B cell (primary cell): ENCODE results near the gene EP300. TPM values are rescaled to one million over a fixed set of nuclear protein-coding genes. Genes with fewer than 3 reads are reported as not detected.
A peak's percentile ranks its signal among the peaks of the same experiment; 100 is the strongest.
"Not testable (repeated sequence)": the region's sequence is repeated elsewhere in the genome, so short reads cannot be mapped to it uniquely, and the experiment has no call there.

ENCODE experiments used
- ATAC-seq: fragments of 200-7000 bp; cut with Tn5 transposase; one replicate; pipeline ENCODE4 v1.10.0; 2021; ENCODE audit warnings: low read depth, mild to moderate bottlenecking, moderate number of reproducible peaks, moderate library complexity
- CTCF ChIA-PET: fragments of 350-600 bp; sonication (Branson Sonifier 250); formaldehyde crosslinking; loops from one replicate; lab custom pipeline; 2021; ENCODE audit warnings: antibody characterized with exemption, inconsistent platforms; lab: Charles Lee
- POLR2A ChIA-PET: fragments of 350-600 bp; sonication (Branson Sonifier 250); formaldehyde crosslinking; loops from one replicate; lab custom pipeline; 2021; ENCODE audit warnings: antibody characterized with exemption; lab: Charles Lee
- DNase-seq: peaks from one replicate; pipeline ENCODE4 v3.0.0; 2013
- H2AFZ ChIP-seq: 2 replicates; pipeline ENCODE4 v1.6.1; 2012; ENCODE audit warnings: mild to moderate bottlenecking, low read depth, low read length; ENCODE audit not compliant: insufficient read depth, poor library complexity, severe bottlenecking
- H3K27ac ChIP-seq, 2 donors: 1 replicate in 1 of 2; 2 replicates in 1 of 2; pipeline ENCODE4 v1.5.1; 2012 to 2013; ENCODE audit warnings: low read length in 2 of 2, mild to moderate bottlenecking in 2 of 2, moderate library complexity in 1 of 2
- H3K27me3 ChIP-seq, 4 experiments: fragments of 200-600 bp in 1 of 4; sonication (generic) in 1 of 4; replicated peaks in 1 of 4; 1 replicate in 2 of 4; 2 replicates in 2 of 4; pipeline versions ENCODE4 v1.6.1 to v1.7.0; 2013 to 2016; ENCODE audit warnings: low read length in 3 of 4, mild to moderate bottlenecking in 2 of 4, mixed read lengths in 1 of 4, moderate library complexity in 1 of 4; ENCODE audit not compliant: insufficient read depth in 4 of 4, control insufficient read depth in 3 of 4; ENCODE audit errors: control extremely low read depth in 1 of 4
- H3K36me3 ChIP-seq, 2 experiments: replicated peaks in 1 of 2; 1 replicate in 1 of 2; 2 replicates in 1 of 2; pipeline versions ENCODE4 v1.6.1 to v1.7.1; 2013; ENCODE audit warnings: low read length in 1 of 2; ENCODE audit not compliant: insufficient read depth in 2 of 2, control insufficient read depth in 1 of 2; ENCODE audit errors: control extremely low read depth in 1 of 2, extremely low read depth in 1 of 2
- H3K4me1 ChIP-seq, 2 donors: fragments of 200-600 bp in 1 of 2; sonication (generic) in 1 of 2; 1 replicate in 1 of 2; 2 replicates in 1 of 2; pipeline versions ENCODE4 v1.5.1 to v1.6.1; 2013 to 2017; ENCODE audit warnings: low read length in 2 of 2; ENCODE audit not compliant: control insufficient read depth in 2 of 2, insufficient read depth in 2 of 2
- H3K4me2 ChIP-seq: replicated peaks from 2 replicates; pipeline ENCODE3; 2012; ENCODE audit warnings: mild to moderate bottlenecking, low read depth, low read length; ENCODE audit not compliant: poor library complexity, severe bottlenecking
- H3K4me3 ChIP-seq, 5 experiments: fragments of 200-600 bp in 1 of 5; sonication (generic) in 1 of 5; 1 replicate in 3 of 5; 2 replicates in 2 of 5; pipeline versions ENCODE4 v1.5.1 to v1.7.0; 2011 to 2016; ENCODE audit warnings: low read length in 4 of 5, mild to moderate bottlenecking in 4 of 5, low read depth in 2 of 5, control low read depth in 1 of 5, moderate library complexity in 1 of 5; ENCODE audit not compliant: insufficient read depth in 1 of 5; ENCODE audit errors: control extremely low read depth in 1 of 5, extremely low read depth in 1 of 5
- H3K79me2 ChIP-seq: fragments of 200-600 bp; sonication (generic); one replicate; pipeline ENCODE4 v1.6.0; 2016; ENCODE audit warnings: low read length; ENCODE audit not compliant: control insufficient read depth, insufficient read depth
- H3K9ac ChIP-seq: fragments of 200-600 bp; sonication (generic); 2 replicates; pipeline ENCODE4 v1.6.1; 2017; ENCODE audit warnings: mild to moderate bottlenecking, low read length, moderate library complexity
- H3K9me3 ChIP-seq, 3 donors: one replicate each; pipeline versions ENCODE4 v1.6.1 to v1.7.1; 2013; ENCODE audit warnings: low read length in 2 of 3; ENCODE audit not compliant: control insufficient read depth in 2 of 3, insufficient read depth in 1 of 3; ENCODE audit errors: control extremely low read depth in 1 of 3
- H4K20me1 ChIP-seq: 2 replicates; pipeline ENCODE4 v1.6.0; 2012; ENCODE audit warnings: mild to moderate bottlenecking, low read length; ENCODE audit not compliant: insufficient read depth, control insufficient read depth, poor library complexity, severe bottlenecking
- H3K27ac Mint-ChIP-seq: one replicate; pipeline ENCODE4 v1.8.0; 2021; ENCODE audit warnings: mixed read lengths
- H3K27me3 Mint-ChIP-seq: one replicate; pipeline ENCODE4 v1.8.0; 2021; ENCODE audit warnings: mixed read lengths
- H3K4me1 Mint-ChIP-seq: one replicate; pipeline ENCODE4 v1.8.0; 2021; ENCODE audit warnings: mixed read lengths
- H3K4me3 Mint-ChIP-seq: one replicate; pipeline ENCODE4 v1.8.0; 2021; ENCODE audit warnings: mixed read lengths
- H3K9me3 Mint-ChIP-seq: one replicate; pipeline ENCODE4 v1.8.0; 2022; ENCODE audit warnings: mixed read lengths; ENCODE audit not compliant: insufficient read depth
- EZH2 ChIP-seq: IDR thresholded peaks from 2 replicates; pipeline ENCODE4 v1.6.1; 2012; ENCODE audit warnings: borderline replicate concordance, low read depth, mild to moderate bottlenecking, moderate library complexity, low read length; ENCODE audit not compliant: insufficient read depth, poor library complexity, severe bottlenecking
- WGBS: methylation state at CpG from one replicate; pipeline ENCODE4 v1.1.5; 2013; ENCODE audit warnings: missing lambda C conversion rate; ENCODE audit not compliant: insufficient coverage; 5-methylcytosine and 5-hydroxymethylcytosine counted together
- intact Hi-C: fragments of 100-400 bp; cut with micrococcal nuclease; formaldehyde crosslinking; loops from one replicate; pipeline ENCODE4 v1.10.0; 2022
- polyA plus RNA-seq: library from polyadenylated mRNA; depleted of rRNA; stranded (reverse); fragments of >200 nt; gene quantifications from 2 replicates; pipeline ENCODE4 v1.2.3, GENCODE V29; 2012
- total RNA-seq, 2 donors: library from RNA; stranded (reverse); fragments of 120-200 nt in 1 of 2; gene quantifications; 1 replicate in 1 of 2; 2 replicates in 1 of 2; pipeline versions ENCODE4 v1.2.3 to v1.2.4, GENCODE V29; 2013 to 2022
- TF ChIP-seq, protein P1 (sequence below): fragments of 200-600 bp; IDR thresholded peaks from one replicate; pipeline ENCODE4 v1.8.0; 2022; ENCODE audit warnings: antibody characterized with exemption, mild to moderate bottlenecking

The EP300 gene
- total and polyA plus RNA-seq, 2 donors (not counting 1 experiment from before 2014, with no cell fraction given), result 73.3 to 185 TPM

DNA sequence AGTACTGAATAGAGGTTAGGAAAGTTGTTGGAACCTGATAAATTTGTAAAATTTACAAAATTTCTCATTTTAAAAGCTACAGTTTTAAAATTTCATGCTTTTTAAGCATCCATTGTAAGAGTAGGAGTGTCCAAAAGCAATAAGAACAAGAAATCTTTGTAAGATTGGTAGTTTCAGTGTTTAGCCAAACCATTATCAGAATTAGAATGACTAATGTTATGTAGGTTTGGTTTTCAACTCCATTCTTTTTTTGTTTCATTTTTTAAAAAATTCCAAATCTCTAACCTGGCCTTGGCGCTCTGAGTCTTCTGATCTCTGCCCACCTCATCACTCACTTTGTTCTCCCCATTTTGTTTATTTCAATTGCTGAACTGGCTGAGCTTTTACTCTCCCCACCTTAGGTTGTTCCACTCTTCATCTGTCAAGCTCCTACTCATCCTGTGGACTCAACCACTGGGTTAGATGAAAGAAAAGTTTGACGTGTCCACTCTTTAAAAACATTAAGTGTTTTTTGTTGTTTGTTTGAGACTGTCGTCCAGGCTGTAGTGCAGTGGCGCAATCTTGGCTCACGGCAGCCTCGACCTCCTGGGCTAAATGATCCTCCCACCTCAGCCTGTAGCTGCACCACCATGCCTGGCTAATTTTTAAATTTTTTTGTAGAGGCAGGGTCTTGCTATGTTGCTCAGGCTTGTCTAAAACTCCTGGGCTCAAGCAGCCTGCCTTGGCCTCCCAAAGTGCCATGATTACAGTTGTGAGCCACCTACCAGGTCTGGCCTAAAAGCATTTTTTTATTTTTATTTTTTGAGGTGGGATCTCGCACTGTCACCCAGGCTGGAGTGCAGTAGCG, 14.0 kb downstream of the EP300 start:
- no peak overlapping the region for H3K4me3 Mint-ChIP-seq
- TF ChIP-seq EZH2, result no peak
- TF ChIP-seq, protein P1, sequence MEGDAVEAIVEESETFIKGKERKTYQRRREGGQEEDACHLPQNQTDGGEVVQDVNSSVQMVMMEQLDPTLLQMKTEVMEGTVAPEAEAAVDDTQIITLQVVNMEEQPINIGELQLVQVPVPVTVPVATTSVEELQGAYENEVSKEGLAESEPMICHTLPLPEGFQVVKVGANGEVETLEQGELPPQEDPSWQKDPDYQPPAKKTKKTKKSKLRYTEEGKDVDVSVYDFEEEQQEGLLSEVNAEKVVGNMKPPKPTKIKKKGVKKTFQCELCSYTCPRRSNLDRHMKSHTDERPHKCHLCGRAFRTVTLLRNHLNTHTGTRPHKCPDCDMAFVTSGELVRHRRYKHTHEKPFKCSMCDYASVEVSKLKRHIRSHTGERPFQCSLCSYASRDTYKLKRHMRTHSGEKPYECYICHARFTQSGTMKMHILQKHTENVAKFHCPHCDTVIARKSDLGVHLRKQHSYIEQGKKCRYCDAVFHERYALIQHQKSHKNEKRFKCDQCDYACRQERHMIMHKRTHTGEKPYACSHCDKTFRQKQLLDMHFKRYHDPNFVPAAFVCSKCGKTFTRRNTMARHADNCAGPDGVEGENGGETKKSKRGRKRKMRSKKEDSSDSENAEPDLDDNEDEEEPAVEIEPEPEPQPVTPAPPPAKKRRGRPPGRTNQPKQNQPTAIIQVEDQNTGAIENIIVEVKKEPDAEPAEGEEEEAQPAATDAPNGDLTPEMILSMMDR, result no peak
- Histone ChIP-seq H3K27ac (peak overlapping the region in 1 of 2 donors; percentile 7), H3K79me2 (peaks cover 100% of the 10 kb centered on the region), H3K9me3 (no peaks in the 10 kb centered on the region), H3K9ac (no peak overlapping the region), H3K4me1 (peaks cover 10 to 16% of the 10 kb centered on the region in 2 donors), H3K36me3 (peaks cover 2 to 29% of the 10 kb centered on the region in 2 experiments), H3K4me2 (peak overlapping the region; percentile 2), H2AFZ (no peak overlapping the region), H3K27me3 (no peaks in the 10 kb centered on the region), H3K4me3 (no peak overlapping the region), H4K20me1 (peaks cover 96% of the 10 kb centered on the region)
- intact Hi-C loops, result no loop called here
- POLR2A ChIA-PET, result no interaction called here
- no peaks in the 10 kb centered on the region for H3K9me3 Mint-ChIP-seq
- peak overlapping the region; percentile 16 for H3K27ac Mint-ChIP-seq
- DNase-seq, result no peak
- H3K4me1 Mint-ChIP-seq, result peaks cover 47% of the 10 kb centered on the region
- H3K27me3 Mint-ChIP-seq, result no peaks in the 10 kb centered on the region
- CTCF ChIA-PET, result interaction anchor here (1.3 kb wide), 1 partner anchor 184 kb away, joined by 3 read pairs; no protein-coding TSS in a partner anchor
- 95% methylated on average over 3 of the region's 8 CpGs for WGBS
- no peak for ATAC-seq

DNA sequence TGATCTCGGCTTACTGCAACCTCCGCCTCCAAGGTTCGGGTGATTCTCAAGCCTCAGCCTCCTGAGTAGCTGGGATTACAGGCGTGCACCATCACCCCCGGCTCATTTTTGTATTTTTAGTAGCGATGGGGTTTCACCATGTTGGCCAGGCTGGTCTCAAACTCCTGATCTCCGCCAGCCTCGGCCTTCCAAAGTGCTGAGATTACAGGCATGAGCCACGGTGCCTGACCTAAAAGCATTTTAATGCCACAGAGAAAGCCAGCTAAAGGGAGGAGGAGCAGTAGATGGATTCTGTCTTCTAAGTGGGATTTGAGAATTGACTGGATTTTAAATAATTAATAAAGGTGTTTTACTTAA, 14.6 kb downstream of the EP300 start:
- intact Hi-C loops, DNase-seq, H3K9me3 Mint-ChIP-seq, H3K4me2 ChIP-seq, H3K27ac Mint-ChIP-seq, H3K9ac ChIP-seq, H3K4me3 Mint-ChIP-seq, POLR2A ChIA-PET, CTCF ChIA-PET, ATAC-seq, H3K4me3 ChIP-seq, H3K9me3 ChIP-seq, H3K27me3 ChIP-seq, H2AFZ ChIP-seq, H3K27me3 Mint-ChIP-seq: not testable (repeated sequence)
- H3K36me3 ChIP-seq, result peaks cover 0 to 26% of the 10 kb centered on the region in 2 experiments
- peaks cover 96% of the 10 kb centered on the region for H4K20me1 ChIP-seq
- H3K4me1 Mint-ChIP-seq, result peaks cover 45% of the 10 kb centered on the region
- peaks cover 10 to 12% of the 10 kb centered on the region in 2 donors for H3K4me1 ChIP-seq
- peak overlapping the region in 1 of 2 donors; percentile 7 for H3K27ac ChIP-seq
- peaks cover 100% of the 10 kb centered on the region for H3K79me2 ChIP-seq
- 92% methylated on average over 9 of the region's 9 CpGs for WGBS
